DOHH2 (cell line): ENCODE measurements around the gene NBEAL2.
A peak's percentile ranks its signal among the peaks of the same experiment; 100 is the strongest.

Source experiments
- H3F3A ChIP-seq: fragments of 200-600 bp; sonication (generic), shearing (Covaris generic); 2 replicates; pipeline ENCODE4 v1.6.0; 2016; ENCODE audit warnings: antibody characterized with exemption, mild to moderate bottlenecking; ENCODE audit not compliant: control insufficient read depth, insufficient read depth
- H3K27ac ChIP-seq: fragments of 200-600 bp; sonication (generic); 2 replicates; pipeline ENCODE4 v1.5.1; 2014; ENCODE audit warnings: low read depth, mild to moderate bottlenecking, low read length, moderate library complexity
- H3K27me3 ChIP-seq: fragments of 200-600 bp; sonication (generic); 2 replicates; pipeline ENCODE4 v1.6.1; 2014; ENCODE audit warnings: mild to moderate bottlenecking, low read length, mixed read lengths; ENCODE audit not compliant: control insufficient read depth
- H3K36me3 ChIP-seq: fragments of 200-600 bp; sonication (generic); 2 replicates; pipeline ENCODE4 v1.6.1; 2014; ENCODE audit warnings: mild to moderate bottlenecking, low read length, moderate library complexity, mixed read lengths; ENCODE audit not compliant: control insufficient read depth
- H3K4me1 ChIP-seq: fragments of 200-600 bp; sonication (generic); 2 replicates; pipeline ENCODE4 v1.6.1; 2014; ENCODE audit warnings: mild to moderate bottlenecking, low read length, mixed read lengths; ENCODE audit not compliant: control insufficient read depth
- H3K4me2 ChIP-seq: fragments of 200-600 bp; sonication (generic); 2 replicates; pipeline ENCODE4 v1.6.0; 2014; ENCODE audit warnings: mild to moderate bottlenecking, low read length, moderate library complexity
- H3K4me3 ChIP-seq: fragments of 200-600 bp; sonication (generic); 2 replicates; pipeline ENCODE4 v1.5.1; 2014; ENCODE audit warnings: mild to moderate bottlenecking, low read length, mixed read lengths
- H3K79me2 ChIP-seq: fragments of 200-600 bp; sonication (generic); 2 replicates; pipeline ENCODE4 v1.6.1; 2014; ENCODE audit warnings: mild to moderate bottlenecking, low read length, mixed read lengths; ENCODE audit not compliant: control insufficient read depth
- H3K9me2 ChIP-seq: fragments of 200-600 bp; sonication (generic); replicated peaks from 2 replicates; pipeline ENCODE4 v1.6.1; 2014; ENCODE audit warnings: mild to moderate bottlenecking, low read length, mixed read lengths; ENCODE audit not compliant: control insufficient read depth
- H3K9me3 ChIP-seq: fragments of 200-600 bp; sonication (generic); 2 replicates; pipeline ENCODE4 v1.6.1; 2014; ENCODE audit warnings: antibody characterized with exemption, low read length, mixed read lengths; ENCODE audit not compliant: control insufficient read depth, insufficient read depth
- H4K20me1 ChIP-seq: fragments of 200-600 bp; sonication (generic); 2 replicates; pipeline ENCODE4 v1.6.0; 2014; ENCODE audit warnings: low read depth, mild to moderate bottlenecking, antibody characterized with exemption, low read length, moderate library complexity; ENCODE audit not compliant: control insufficient read depth, insufficient read depth
- EZH2phosphoT487 ChIP-seq: fragments of 200-600 bp; sonication (generic); IDR thresholded peaks from 2 replicates; pipeline ENCODE4 v1.6.1; 2017; ENCODE audit warnings: borderline replicate concordance, mild to moderate bottlenecking, antibody characterized with exemption, low read length, moderate library complexity, mixed read lengths
- TF ChIP-seq, protein P1 (sequence below): fragments of 200-600 bp; sonication (generic); IDR thresholded peaks from one replicate; pipeline ENCODE4 v1.5.1; 2014; ENCODE audit warnings: antibody characterized with exemption, mild to moderate bottlenecking, low read depth, low read length; ENCODE audit not compliant: poor library complexity, severe bottlenecking

NBEAL2 gene

DNA sequence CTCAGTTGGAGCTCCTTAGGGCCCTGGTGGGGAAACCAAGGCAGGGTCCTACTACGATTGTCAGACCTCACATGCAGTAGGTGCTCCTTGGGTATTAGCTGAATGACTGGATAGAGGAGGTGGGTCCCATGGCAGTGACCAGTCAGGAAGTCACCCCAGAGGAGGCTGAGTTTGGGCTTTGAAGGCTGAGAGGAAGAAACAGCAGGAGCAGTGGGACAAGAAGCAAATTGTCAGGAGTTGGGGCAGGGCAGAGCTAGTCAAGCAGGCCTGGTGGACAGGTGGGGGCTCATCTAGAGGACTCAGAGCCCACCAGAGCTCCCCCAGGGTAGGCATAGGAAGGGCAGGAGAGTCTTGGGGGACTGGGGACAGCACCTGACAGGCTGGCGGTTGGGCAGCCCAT is 3.1 kb downstream of the NBEAL2 start:
- H3K9me2 ChIP-seq, result no peaks in the 10 kb centered on the region
- H3K4me1 ChIP-seq, result peaks cover 73% of the 10 kb centered on the region
- H3K27ac ChIP-seq, result no peak overlapping the region
- no peak overlapping the region for H3K4me2 ChIP-seq
- H3K27me3 ChIP-seq, result no peaks in the 10 kb centered on the region
- H3F3A ChIP-seq, result no peaks in the 10 kb centered on the region
- 0 out of 2 replicates have a peak, but pooled peaks cover 3% of the 10 kb centered on the region for H4K20me1 ChIP-seq
- TF ChIP-seq, protein P1, sequence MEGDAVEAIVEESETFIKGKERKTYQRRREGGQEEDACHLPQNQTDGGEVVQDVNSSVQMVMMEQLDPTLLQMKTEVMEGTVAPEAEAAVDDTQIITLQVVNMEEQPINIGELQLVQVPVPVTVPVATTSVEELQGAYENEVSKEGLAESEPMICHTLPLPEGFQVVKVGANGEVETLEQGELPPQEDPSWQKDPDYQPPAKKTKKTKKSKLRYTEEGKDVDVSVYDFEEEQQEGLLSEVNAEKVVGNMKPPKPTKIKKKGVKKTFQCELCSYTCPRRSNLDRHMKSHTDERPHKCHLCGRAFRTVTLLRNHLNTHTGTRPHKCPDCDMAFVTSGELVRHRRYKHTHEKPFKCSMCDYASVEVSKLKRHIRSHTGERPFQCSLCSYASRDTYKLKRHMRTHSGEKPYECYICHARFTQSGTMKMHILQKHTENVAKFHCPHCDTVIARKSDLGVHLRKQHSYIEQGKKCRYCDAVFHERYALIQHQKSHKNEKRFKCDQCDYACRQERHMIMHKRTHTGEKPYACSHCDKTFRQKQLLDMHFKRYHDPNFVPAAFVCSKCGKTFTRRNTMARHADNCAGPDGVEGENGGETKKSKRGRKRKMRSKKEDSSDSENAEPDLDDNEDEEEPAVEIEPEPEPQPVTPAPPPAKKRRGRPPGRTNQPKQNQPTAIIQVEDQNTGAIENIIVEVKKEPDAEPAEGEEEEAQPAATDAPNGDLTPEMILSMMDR, result no peak
- no peak for TF ChIP-seq EZH2phosphoT487
- H3K4me3 ChIP-seq, result no peak overlapping the region
- peaks cover 77% of the 10 kb centered on the region for H3K79me2 ChIP-seq
- no peaks in the 10 kb centered on the region for H3K9me3 ChIP-seq
- H3K36me3 ChIP-seq, result 0 out of 2 replicates have a peak, but pooled peaks cover 2% of the 10 kb centered on the region

DNA sequence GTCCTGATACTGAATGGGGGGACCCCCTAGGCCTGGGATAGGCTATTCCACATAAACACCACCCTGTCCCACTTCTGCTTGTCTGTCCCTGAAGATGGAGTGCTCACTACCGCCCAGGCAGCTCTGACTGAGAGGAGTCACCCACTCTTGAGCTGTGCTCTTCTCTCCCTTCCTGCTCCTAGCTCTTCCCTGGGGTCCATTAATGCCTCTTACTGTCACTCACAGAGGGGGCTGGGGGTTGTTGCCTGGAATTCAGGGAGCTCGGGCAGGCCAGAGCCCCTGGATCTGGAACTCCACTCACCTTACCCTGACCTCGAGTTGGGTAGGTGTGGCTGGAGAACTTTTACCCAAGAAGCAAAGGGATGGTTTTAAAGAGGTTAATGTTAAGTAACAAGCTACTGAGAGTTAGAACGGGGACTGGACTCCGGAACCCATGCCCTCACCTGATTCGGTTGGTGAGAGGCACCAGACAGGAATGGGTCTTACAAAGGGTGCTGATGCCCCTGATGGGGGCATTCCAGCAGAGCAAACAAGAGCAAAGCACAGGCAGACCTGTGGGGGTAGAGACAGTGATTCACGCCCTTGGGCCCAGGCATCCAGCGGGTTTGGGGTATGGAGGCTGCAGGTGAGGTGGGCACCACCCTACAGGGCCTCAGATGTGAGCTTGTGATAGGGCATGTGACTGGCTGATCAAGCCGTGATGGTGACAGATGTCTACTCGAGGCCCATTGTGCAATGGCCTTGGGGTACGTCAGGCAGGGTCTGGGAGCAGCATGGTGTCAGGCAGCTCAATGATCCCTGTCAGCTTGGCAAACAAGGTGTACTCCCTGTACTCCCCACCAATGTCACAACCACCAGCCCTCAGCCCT is 5.4 kb downstream of the NBEAL2 start:
- Histone ChIP-seq H3F3A (0 out of 2 replicates have a peak, but pooled peaks cover 2% of the 10 kb centered on the region), H3K36me3 (peaks cover 2% of the 10 kb centered on the region; the same call in 1 of the 2 replicates), H4K20me1 (0 out of 2 replicates have a peak, but pooled peaks cover 7% of the 10 kb centered on the region), H3K27me3 (no peaks in the 10 kb centered on the region), H3K9me3 (no peaks in the 10 kb centered on the region), H3K9me2 (no peaks in the 10 kb centered on the region), H3K4me1 (peaks cover 68% of the 10 kb centered on the region), H3K4me2 (no peak overlapping the region), H3K27ac (no peak overlapping the region), H3K4me3 (no peak overlapping the region), H3K79me2 (peaks cover 64% of the 10 kb centered on the region)
- no peak for TF ChIP-seq EZH2phosphoT487
- TF ChIP-seq, protein P1, result no peak

DNA sequence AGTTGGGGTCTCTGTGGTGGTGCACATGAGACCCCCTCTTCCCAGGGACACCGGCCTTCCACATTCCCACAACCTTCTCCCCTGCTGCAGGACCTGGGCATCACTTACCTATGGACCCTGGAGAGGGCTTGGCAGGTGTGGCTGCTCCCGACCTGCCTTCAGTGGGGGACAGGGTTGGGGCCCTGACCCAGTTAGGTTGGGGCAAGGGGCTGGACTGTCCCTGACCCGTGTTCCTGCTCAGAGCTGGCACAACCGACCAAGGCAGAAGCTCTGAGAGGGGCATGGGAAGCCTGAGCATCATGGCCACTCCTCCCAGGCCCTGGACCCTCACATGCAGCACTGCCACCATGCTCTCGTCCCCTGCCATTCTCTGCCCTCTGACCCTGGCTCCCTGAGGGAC is 6.1 kb downstream of the NBEAL2 start:
- Histone ChIP-seq H3K9me3 (no peaks in the 10 kb centered on the region), H3K79me2 (peaks cover 56% of the 10 kb centered on the region), H3K27me3 (no peaks in the 10 kb centered on the region), H4K20me1 (0 out of 2 replicates have a peak, but pooled peaks cover 7% of the 10 kb centered on the region), H3K4me1 (peaks cover 66% of the 10 kb centered on the region), H3K4me3 (no peak overlapping the region), H3K9me2 (no peaks in the 10 kb centered on the region), H3F3A (0 out of 2 replicates have a peak, but pooled peaks cover 2% of the 10 kb centered on the region), H3K36me3 (peaks cover 2% of the 10 kb centered on the region; the same call in 1 of the 2 replicates), H3K27ac (no peak overlapping the region), H3K4me2 (peak overlapping the region; percentile 61; the same call in 1 of the 2 replicates)
- TF ChIP-seq EZH2phosphoT487, result no peak
- TF ChIP-seq, protein P1, result no peak
